A673 (cell line): ENCODE data around the gene ASAP2.

Experiments
- CTCF ChIP-seq: fragments of 300-800, 200-600 bp; sonication (generic); conservative IDR thresholded peaks from 2 replicates; pipeline ENCODE4 v1.5.1; 2017; ENCODE audit warnings: low read depth, mild to moderate bottlenecking, antibody characterized with exemption, low read length, moderate library complexity, mixed read lengths
- EZH2 ChIP-seq: fragments of 200-600 bp; sonication (generic); IDR thresholded peaks from 2 replicates; pipeline ENCODE4 v1.6.1; 2017; ENCODE audit warnings: borderline replicate concordance, low read depth, mild to moderate bottlenecking, mixed read lengths, antibody characterized with exemption, low read length; ENCODE audit not compliant: poor library complexity, severe bottlenecking

GRCh38 chr2:9280224-9280623 lies 73.6 kb downstream of the ASAP2 start:
- TF ChIP-seq CTCF, result no peak
- no peak for TF ChIP-seq EZH2
